Stimulated activated CD8-positive, alpha-beta memory T cell treated with anti-CD3 and anti-CD28 coated beads, Interleukin-15, amount 100 ng/mL, for 4 hours (primary cell): Measurements from ENCODE around the gene DYNLL1.
"Not testable (repeated sequence)": the region's sequence is repeated elsewhere in the genome, so short reads cannot be mapped to it uniquely, and the experiment has no call there.

Experiments
- DNase-seq, 2 donors: peaks; one replicate each; pipeline ENCODE4 v3.0.0-alpha.2; 2020; ENCODE audit warnings: low read depth in 2 of 2

DYNLL1 gene

GRCh38 chr12:120495731-120496412, at the start of gene DYNLL1:
Gene DYNLL1 (plus strand): TSS chr12:120496113. CDS start chr12:120496422, 309 bp downstream.
- peak; percentile 92 to 93 for DNase-seq

- not testable (repeated sequence) for DNase-seq
These were observed 49.1 kb upstream of the DYNLL1 start for GRCh38 chr12:120446844-120447178.

- DNase-seq = no peak
These were observed 47.9 kb upstream of the DYNLL1 start for GRCh38 chr12:120447992-120448391.

- DNase-seq = not testable (repeated sequence)
These were observed 43.4 kb upstream of the DYNLL1 start for GRCh38 chr12:120452524-120452923.

GRCh38 chr12:120453060-120453750, 42.7 kb upstream of the DYNLL1 start:
- DNase-seq = no peak

GRCh38 chr12:120453977-120454376, 41.9 kb upstream of the DYNLL1 start:
- no peak for DNase-seq

- DNase-seq = no peak
These were observed 40.6 kb upstream of the DYNLL1 start for GRCh38 chr12:120455302-120455701.

- DNase-seq = no peak
These were observed 38.8 kb upstream of the DYNLL1 start for GRCh38 chr12:120457133-120457532.

- no peak for DNase-seq
These were observed 35.8 kb upstream of the DYNLL1 start for GRCh38 chr12:120460157-120460556.

GRCh38 chr12:120462099-120462640, 33.7 kb upstream of the DYNLL1 start:
- DNase-seq = no peak

GRCh38 chr12:120463712-120464111, 32.2 kb upstream of the DYNLL1 start:
- DNase-seq = no peak

- DNase-seq = no peak
These were observed 30.2 kb upstream of the DYNLL1 start for GRCh38 chr12:120465756-120466155.

- DNase-seq = no peak
These were observed 29.2 kb upstream of the DYNLL1 start for GRCh38 chr12:120466560-120467315.

GRCh38 chr12:120467439-120467838, 28.5 kb upstream of the DYNLL1 start:
- no peak for DNase-seq

GRCh38 chr12:120468325-120468820, 27.5 kb upstream of the DYNLL1 start:
- no peak for DNase-seq

- peak in 1 of 2 donors; percentile 41 for DNase-seq
These were observed 27.0 kb upstream of the DYNLL1 start for GRCh38 chr12:120468821-120469449.

GRCh38 chr12:120469450-120470149, 26.3 kb upstream of the DYNLL1 start, which contains the start of gene SRSF9:
Gene SRSF9 (minus strand): TSS chr12:120469748. CDS start chr12:120469609, 139 bp downstream.
- peak; percentile 94 to 95 for DNase-seq

GRCh38 chr12:120470150-120470784, 25.6 kb upstream of the DYNLL1 start:
- DNase-seq = no peak

GRCh38 chr12:120472521-120472920, 23.4 kb upstream of the DYNLL1 start:
- DNase-seq = no peak

- DNase-seq = no peak
These were observed 21.9 kb upstream of the DYNLL1 start for GRCh38 chr12:120473807-120474615.
